HEK293 (cell line): ENCODE measurements around the gene OTP.

Experiments
- CTCF ChIA-PET: fragments of 350-600 bp; formaldehyde crosslinking; extraction: SDS; loops from one replicate; lab custom pipeline; 2021; ENCODE audit warnings: antibody characterized with exemption; lab: Yijun Ruan, JAX
- POLR2A ChIA-PET: fragments of 300-600 bp; formaldehyde crosslinking; extraction: SDS; loops from one replicate; lab custom pipeline; 2020; ENCODE audit warnings: antibody characterized with exemption, inconsistent platforms; lab: Yijun Ruan, JAX
- H3K27ac ChIP-seq: fragments of 200-500 bp; sonication (Bioruptor generic); 2 replicates; pipeline ENCODE4 v1.5.1; 2014; ENCODE audit warnings: low read depth, low read length, control low read depth, inconsistent platforms; ENCODE audit errors: extremely low read depth
- H3K36me3 ChIP-seq, 2 experiments: fragments of 200-500 bp in 1 of 2; sonication (Bioruptor generic) in 1 of 2; 1 replicate in 1 of 2; 2 replicates in 1 of 2; pipeline ENCODE4 v1.5.1; 2014 to 2017; ENCODE audit warnings: inconsistent platforms in 2 of 2, low read length in 2 of 2; ENCODE audit not compliant: control insufficient read depth in 2 of 2, insufficient read depth in 1 of 2
- H3K4me1 ChIP-seq: fragments of 200-500 bp; sonication (Bioruptor generic); 2 replicates; pipeline ENCODE4 v1.5.1; 2014; ENCODE audit warnings: mild to moderate bottlenecking, low read length, inconsistent platforms; ENCODE audit not compliant: control insufficient read depth, insufficient read depth
- H3K4me3 ChIP-seq: 2 replicates; pipeline ENCODE4 v1.5.1; 2011; ENCODE audit warnings: low read depth, mild to moderate bottlenecking, control low read depth, low read length, moderate library complexity
- H3K9me3 ChIP-seq: fragments of 200-500 bp; sonication (Bioruptor generic); 2 replicates; pipeline ENCODE4 v1.5.1; 2014; ENCODE audit warnings: low read depth, low read length, inconsistent platforms; ENCODE audit not compliant: control insufficient read depth, insufficient read depth
- AEBP2 ChIP-seq: fragments of 450-650 bp; formaldehyde crosslinking; IDR thresholded peaks from 2 replicates; pipeline ENCODE4 v1.5.1; 2016; ENCODE audit warnings: missing biosample characterization, missing genetic modification characterization, borderline replicate concordance
- BCL11B ChIP-seq: fragments of 450-650 bp; formaldehyde crosslinking; IDR thresholded peaks from 2 replicates; pipeline ENCODE4 v1.5.1; 2016; ENCODE audit warnings: low read depth, missing biosample characterization, missing genetic modification characterization
- FEZF1 ChIP-seq: fragments of 450-650 bp; formaldehyde crosslinking; IDR thresholded peaks from 2 replicates; pipeline ENCODE4 v1.5.1; 2016; ENCODE audit warnings: missing biosample characterization, missing genetic modification characterization
- GLIS2 ChIP-seq: fragments of 450-650 bp; formaldehyde crosslinking; IDR thresholded peaks from 2 replicates; pipeline ENCODE4 v1.5.1; 2016; ENCODE audit warnings: missing biosample characterization, missing genetic modification characterization
- HOXC10 ChIP-seq: sonication (generic); formaldehyde crosslinking; IDR thresholded peaks from 2 replicates; pipeline ENCODE4 v1.8.1; 2023; ENCODE audit warnings: mild to moderate bottlenecking, missing genetic modification reagents
- KLF1 ChIP-seq: fragments of 450-650 bp; formaldehyde crosslinking; IDR thresholded peaks from 2 replicates; pipeline ENCODE4 v1.5.1; 2016; ENCODE audit warnings: missing biosample characterization, missing genetic modification characterization
- OVOL3 ChIP-seq: fragments of 450-650 bp; formaldehyde crosslinking; IDR thresholded peaks from 2 replicates; pipeline ENCODE4 v1.5.1; 2016; ENCODE audit warnings: missing biosample characterization, missing genetic modification characterization
- ZBTB1 ChIP-seq: fragments of 450-650 bp; formaldehyde crosslinking; IDR thresholded peaks from 2 replicates; pipeline ENCODE4 v1.5.1; 2016; ENCODE audit warnings: missing biosample characterization, missing genetic modification characterization
- ZFP3 ChIP-seq: fragments of 450-650 bp; formaldehyde crosslinking; IDR thresholded peaks from 2 replicates; pipeline ENCODE4 v1.5.1; 2016; ENCODE audit warnings: low read depth, missing biosample characterization, missing genetic modification characterization
- ZNF121 ChIP-seq: fragments of 450-650 bp; formaldehyde crosslinking; IDR thresholded peaks from 2 replicates; pipeline ENCODE4 v1.5.1; 2016; ENCODE audit warnings: missing biosample characterization, missing genetic modification characterization
- ZNF155 ChIP-seq: fragments of 450-650 bp; formaldehyde crosslinking; IDR thresholded peaks from 2 replicates; pipeline ENCODE4 v1.5.1; 2016; ENCODE audit warnings: missing biosample characterization, missing genetic modification characterization
- ZNF16 ChIP-seq: fragments of 450-650 bp; formaldehyde crosslinking; IDR thresholded peaks from 2 replicates; pipeline ENCODE4 v1.5.1; 2016; ENCODE audit warnings: low read depth, missing biosample characterization, missing genetic modification characterization
- ZNF214 ChIP-seq: fragments of 450-650 bp; formaldehyde crosslinking; IDR thresholded peaks from 2 replicates; pipeline ENCODE4 v1.5.1; 2017; ENCODE audit warnings: missing biosample characterization, mild to moderate bottlenecking, missing genetic modification characterization, borderline replicate concordance
- ZNF239 ChIP-seq: fragments of 450-650 bp; formaldehyde crosslinking; IDR thresholded peaks from 2 replicates; pipeline ENCODE4 v1.5.1; 2016; ENCODE audit warnings: missing biosample characterization, missing genetic modification characterization
- ZNF274 ChIP-seq, 2 experiments: fragments of 200-500 bp in 1 of 2; fragments of 450-650 bp in 1 of 2; sonication (Bioruptor generic) in 1 of 2; formaldehyde crosslinking in 1 of 2; IDR thresholded peaks; 2 replicates each; pipeline versions ENCODE4 v1.5.1 to v1.6.1; 2014 to 2016; ENCODE audit warnings: borderline replicate concordance in 1 of 2, inconsistent platforms in 1 of 2, low read length in 1 of 2, missing biosample characterization in 1 of 2, missing genetic modification characterization in 1 of 2
- ZNF280D ChIP-seq: fragments of 450-650 bp; formaldehyde crosslinking; IDR thresholded peaks from 2 replicates; pipeline ENCODE4 v1.5.1; 2016; ENCODE audit warnings: missing biosample characterization, missing genetic modification characterization
- ZNF324 ChIP-seq: fragments of 450-650 bp; formaldehyde crosslinking; IDR thresholded peaks from 2 replicates; pipeline ENCODE4 v1.5.1; 2016; ENCODE audit warnings: missing biosample characterization, missing genetic modification characterization
- ZNF341 ChIP-seq: fragments of 450-650 bp; formaldehyde crosslinking; IDR thresholded peaks from 2 replicates; pipeline ENCODE4; 2016; ENCODE audit warnings: low read depth, missing biosample characterization, missing genetic modification characterization
- ZNF416 ChIP-seq: fragments of 450-650 bp; formaldehyde crosslinking; IDR thresholded peaks from 2 replicates; pipeline ENCODE4 v1.5.1; 2016; ENCODE audit warnings: missing biosample characterization, missing genetic modification characterization
- ZNF433 ChIP-seq: fragments of 450-650 bp; formaldehyde crosslinking; IDR thresholded peaks from 2 replicates; pipeline ENCODE4 v1.5.1; 2016; ENCODE audit warnings: missing biosample characterization, missing genetic modification characterization, low read depth
- ZNF501 ChIP-seq: fragments of 450-650 bp; formaldehyde crosslinking; IDR thresholded peaks from 2 replicates; pipeline ENCODE4 v1.5.1; 2016; ENCODE audit warnings: missing biosample characterization, missing genetic modification characterization
- ZNF555 ChIP-seq: fragments of 450-650 bp; formaldehyde crosslinking; conservative IDR thresholded peaks from 2 replicates; pipeline ENCODE4 v1.5.1; 2017; ENCODE audit warnings: missing biosample characterization, mild to moderate bottlenecking, missing genetic modification characterization, inconsistent platforms
- ZNF624 ChIP-seq: fragments of 450-650 bp; formaldehyde crosslinking; IDR thresholded peaks from 2 replicates; pipeline ENCODE4 v1.5.1; 2017; ENCODE audit warnings: missing biosample characterization, missing genetic modification characterization
- ZNF777 ChIP-seq: fragments of 450-650 bp; formaldehyde crosslinking; IDR thresholded peaks from 2 replicates; pipeline ENCODE4 v1.5.1; 2017; ENCODE audit warnings: missing biosample characterization, missing genetic modification characterization, borderline replicate concordance
- ZNF791 ChIP-seq: fragments of 450-650 bp; formaldehyde crosslinking; IDR thresholded peaks from 2 replicates; pipeline ENCODE4 v1.5.1; 2016; ENCODE audit warnings: missing biosample characterization, missing genetic modification characterization
- ZNF837 ChIP-seq: fragments of 450-650 bp; formaldehyde crosslinking; IDR thresholded peaks from 2 replicates; pipeline ENCODE4 v1.5.1; 2016; ENCODE audit warnings: missing biosample characterization, missing genetic modification characterization
- ZXDB ChIP-seq: fragments of 450-650 bp; formaldehyde crosslinking; IDR thresholded peaks from 2 replicates; pipeline ENCODE4 v1.5.1; 2016; ENCODE audit warnings: missing biosample characterization, missing genetic modification characterization

The OTP gene

DNA sequence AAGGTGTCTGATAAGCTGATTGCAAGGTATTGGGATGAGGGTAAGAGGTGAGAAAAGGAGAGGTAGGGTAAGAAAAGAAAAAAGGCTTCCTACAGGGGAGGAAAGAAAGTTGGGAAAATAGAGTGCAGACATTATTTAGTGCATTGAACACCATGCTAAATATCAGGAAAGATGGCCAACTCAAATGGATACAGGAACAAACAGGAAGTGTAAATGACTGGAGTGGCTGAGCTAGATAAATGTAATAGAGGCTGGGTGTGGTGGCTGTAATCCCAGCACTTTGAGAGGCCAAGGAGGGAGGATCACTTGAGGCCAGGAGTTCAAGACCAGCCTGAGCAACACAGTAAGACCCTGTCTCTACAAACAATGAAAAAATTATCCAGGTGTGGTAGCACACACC is 32.2 kb downstream of the OTP start:
- POLR2A ChIA-PET: no interaction called here
- CTCF ChIA-PET: no interaction called here
- TF ChIP-seq ZNF239 (tag by site-specific recombination): peak; percentile 76; the same call in 1 of the 2 replicates
- TF ChIP-seq ZFP3 (tag by site-specific recombination): no peak
- Histone ChIP-seq H3K27ac (no peak overlapping the region), H3K36me3 (no peaks in the 10 kb centered on the region), H3K4me3 (no peak overlapping the region), H3K4me1 (no peaks in the 10 kb centered on the region), H3K9me3 (no peaks in the 10 kb centered on the region)

DNA sequence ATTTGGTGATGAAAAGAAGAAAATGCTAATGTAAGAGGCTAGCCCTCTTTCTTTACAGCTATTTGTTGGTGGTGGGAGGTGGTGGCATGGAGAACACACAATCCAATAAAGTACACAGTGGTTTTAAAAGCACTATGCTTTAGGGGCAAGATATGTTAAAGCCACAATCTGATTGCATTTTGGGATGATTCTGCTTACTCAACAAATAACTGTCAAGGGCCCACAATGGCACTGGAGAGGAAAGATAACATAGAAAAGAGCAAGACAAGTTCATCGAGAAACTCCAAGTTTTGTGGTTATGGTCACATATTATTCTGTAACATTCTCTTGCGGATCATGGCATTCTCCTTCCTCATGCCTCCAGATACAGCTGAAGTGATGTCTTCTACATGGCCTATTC is 38.8 kb downstream of the OTP start:
- no peak overlapping the region for H3K4me3 ChIP-seq
- H3K27ac ChIP-seq: no peak overlapping the region
- ChIA-PET CTCF (interaction anchor here (0.7 kb wide), 1 partner anchor 627 kb away, joined by 3 read pairs; no protein-coding TSS in a partner anchor), POLR2A (no interaction called here)
- no peaks in the 10 kb centered on the region for H3K9me3 ChIP-seq
- H3K4me1 ChIP-seq: no peaks in the 10 kb centered on the region
- H3K36me3 ChIP-seq: no peaks in the 10 kb centered on the region
- TF ChIP-seq GLIS2 (tag by site-specific recombination): no peak
- no peak for TF ChIP-seq ZNF274 (IDR thresholded peaks at IDR 0.05; ENCODE audit: low read length)
- no peak for TF ChIP-seq ZNF274 (tag by site-specific recombination; IDR thresholded peaks at IDR 0.05; ENCODE audit: borderline replicate concordance)
- no peak for TF ChIP-seq ZNF16
- TF ChIP-seq BCL11B: no peak
- no peak for TF ChIP-seq OVOL3 (tag by site-specific recombination)

DNA sequence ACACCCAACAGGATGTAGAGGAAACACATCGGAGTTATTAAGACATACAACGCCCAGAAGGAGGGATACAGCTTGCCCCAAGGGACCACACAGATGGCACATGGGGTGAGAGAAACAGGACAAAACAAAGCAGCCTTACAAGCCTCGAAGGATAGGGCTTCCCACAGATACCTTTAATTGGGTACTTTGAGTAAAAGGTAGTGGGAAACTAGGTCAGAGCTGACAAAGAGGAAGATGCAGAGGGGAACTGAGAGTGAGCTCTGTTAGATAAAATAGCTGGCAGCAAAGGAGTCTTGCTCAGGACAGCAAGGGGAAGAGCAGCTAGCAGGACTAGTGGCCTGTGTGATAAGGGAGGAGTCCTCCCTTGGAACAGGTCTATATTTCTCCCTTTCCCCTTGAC is 48.2 kb downstream of the OTP start:
- ChIA-PET POLR2A (no interaction called here), CTCF (interaction anchor here (1.0 kb wide), 1 partner anchor 29 kb away, joined by 3 read pairs; no protein-coding TSS in a partner anchor)
- H3K9me3 ChIP-seq: no peaks in the 10 kb centered on the region
- TF ChIP-seq ZNF324: no peak
- TF ChIP-seq ZNF777 (tag by site-specific recombination): no peak
- TF ChIP-seq ZNF341 (tag by site-specific recombination): no peak
- no peak for TF ChIP-seq ZBTB1
- TF ChIP-seq ZXDB (tag by site-specific recombination): no peak
- no peak for TF ChIP-seq ZNF155
- no peak for TF ChIP-seq ZNF416 (tag by site-specific recombination)
- no peak for TF ChIP-seq ZNF624 (tag by site-specific recombination)
- TF ChIP-seq KLF1 (tag by site-specific recombination): no peak
- TF ChIP-seq ZNF501 (tag by site-specific recombination): no peak
- TF ChIP-seq, all 188 proteins: peak for 0
- H3K4me1 ChIP-seq: no peaks in the 10 kb centered on the region
- no peak overlapping the region for H3K4me3 ChIP-seq
- no peaks in the 10 kb centered on the region for H3K36me3 ChIP-seq
- no peak overlapping the region for H3K27ac ChIP-seq

- CTCF ChIA-PET: no interaction called here
- TF ChIP-seq GLIS2 (tag by site-specific recombination): no peak
- no peak for TF ChIP-seq ZNF280D (tag by site-specific recombination)
- no peak for TF ChIP-seq ZNF433 (tag by site-specific recombination)
- no peak for TF ChIP-seq ZNF121
- no peak for TF ChIP-seq FEZF1 (tag by site-specific recombination)
- no peak for TF ChIP-seq ZNF791
- TF ChIP-seq ZNF214: no peak
- no peak for TF ChIP-seq ZNF837 (tag by site-specific recombination)
- TF ChIP-seq HOXC10: no peak
- no peak for TF ChIP-seq AEBP2
- no peak for TF ChIP-seq ZNF555 (tag by site-specific recombination)
Observed at GRCh38 chr5:77588175-77588574, 50.3 kb downstream of the OTP start.

More at GRCh38 chr5:77588175-77588574, 50.3 kb downstream of the OTP start:
- H3K9me3 ChIP-seq: no peaks in the 10 kb centered on the region
- no peaks in the 10 kb centered on the region for H3K36me3 ChIP-seq
- no peak overlapping the region for H3K4me3 ChIP-seq
- POLR2A ChIA-PET: no interaction called here
- H3K27ac ChIP-seq: no peak overlapping the region
- no peaks in the 10 kb centered on the region for H3K4me1 ChIP-seq
